ENCODE data around the gene DTWD1. TPM values are rescaled to one million over a fixed set of nuclear protein-coding genes. Genes with fewer than 3 reads are reported as not detected.
A peak's percentile ranks its signal among the peaks of the same experiment; 100 is the strongest.

Gene DTWD1
- total and polyA plus RNA-seq, 9 of the 15 experiments (the other 6 are each of a cell fraction or from before 2014, with no cell fraction given): 23.1 to 76.4 (median 36.5) TPM

DNA sequence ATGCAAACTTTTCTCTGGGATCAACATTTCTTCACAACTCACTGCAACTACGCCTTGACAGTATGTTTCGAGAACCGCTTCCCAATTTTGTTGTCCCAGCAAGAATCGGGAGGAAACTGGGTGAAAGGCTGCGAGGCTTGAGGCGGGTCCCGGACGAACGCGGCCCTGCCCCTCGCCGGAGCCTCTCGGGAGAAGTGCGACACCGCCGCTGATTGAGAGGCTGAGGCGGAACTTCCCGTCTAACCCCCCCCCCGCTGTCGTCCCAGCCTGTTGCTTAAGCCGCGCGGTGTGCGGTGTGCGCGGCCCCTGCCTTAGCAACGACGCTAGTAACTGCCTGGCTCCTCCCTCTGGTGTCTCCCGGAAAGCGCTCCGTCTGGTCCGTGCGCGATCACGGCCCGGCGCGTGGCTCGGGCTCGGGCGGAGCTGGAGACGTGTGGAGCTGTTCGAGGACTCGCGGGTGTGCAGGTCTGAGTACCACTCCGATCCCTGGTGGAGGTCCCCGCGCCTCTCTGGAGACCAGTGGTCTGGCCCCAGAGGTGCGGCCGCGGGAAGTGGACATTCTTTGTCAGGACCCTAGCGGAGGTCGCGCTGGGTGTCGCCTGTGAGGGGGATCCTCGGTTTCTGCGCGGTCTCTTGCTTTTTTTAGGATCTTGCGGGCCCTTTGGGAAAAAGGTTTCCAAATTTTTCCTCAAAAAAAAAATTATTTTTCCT, at the start of gene DTWD1, which contains the start of gene FAM227B (continued):
- TF ChIP-seq, protein P1, sequence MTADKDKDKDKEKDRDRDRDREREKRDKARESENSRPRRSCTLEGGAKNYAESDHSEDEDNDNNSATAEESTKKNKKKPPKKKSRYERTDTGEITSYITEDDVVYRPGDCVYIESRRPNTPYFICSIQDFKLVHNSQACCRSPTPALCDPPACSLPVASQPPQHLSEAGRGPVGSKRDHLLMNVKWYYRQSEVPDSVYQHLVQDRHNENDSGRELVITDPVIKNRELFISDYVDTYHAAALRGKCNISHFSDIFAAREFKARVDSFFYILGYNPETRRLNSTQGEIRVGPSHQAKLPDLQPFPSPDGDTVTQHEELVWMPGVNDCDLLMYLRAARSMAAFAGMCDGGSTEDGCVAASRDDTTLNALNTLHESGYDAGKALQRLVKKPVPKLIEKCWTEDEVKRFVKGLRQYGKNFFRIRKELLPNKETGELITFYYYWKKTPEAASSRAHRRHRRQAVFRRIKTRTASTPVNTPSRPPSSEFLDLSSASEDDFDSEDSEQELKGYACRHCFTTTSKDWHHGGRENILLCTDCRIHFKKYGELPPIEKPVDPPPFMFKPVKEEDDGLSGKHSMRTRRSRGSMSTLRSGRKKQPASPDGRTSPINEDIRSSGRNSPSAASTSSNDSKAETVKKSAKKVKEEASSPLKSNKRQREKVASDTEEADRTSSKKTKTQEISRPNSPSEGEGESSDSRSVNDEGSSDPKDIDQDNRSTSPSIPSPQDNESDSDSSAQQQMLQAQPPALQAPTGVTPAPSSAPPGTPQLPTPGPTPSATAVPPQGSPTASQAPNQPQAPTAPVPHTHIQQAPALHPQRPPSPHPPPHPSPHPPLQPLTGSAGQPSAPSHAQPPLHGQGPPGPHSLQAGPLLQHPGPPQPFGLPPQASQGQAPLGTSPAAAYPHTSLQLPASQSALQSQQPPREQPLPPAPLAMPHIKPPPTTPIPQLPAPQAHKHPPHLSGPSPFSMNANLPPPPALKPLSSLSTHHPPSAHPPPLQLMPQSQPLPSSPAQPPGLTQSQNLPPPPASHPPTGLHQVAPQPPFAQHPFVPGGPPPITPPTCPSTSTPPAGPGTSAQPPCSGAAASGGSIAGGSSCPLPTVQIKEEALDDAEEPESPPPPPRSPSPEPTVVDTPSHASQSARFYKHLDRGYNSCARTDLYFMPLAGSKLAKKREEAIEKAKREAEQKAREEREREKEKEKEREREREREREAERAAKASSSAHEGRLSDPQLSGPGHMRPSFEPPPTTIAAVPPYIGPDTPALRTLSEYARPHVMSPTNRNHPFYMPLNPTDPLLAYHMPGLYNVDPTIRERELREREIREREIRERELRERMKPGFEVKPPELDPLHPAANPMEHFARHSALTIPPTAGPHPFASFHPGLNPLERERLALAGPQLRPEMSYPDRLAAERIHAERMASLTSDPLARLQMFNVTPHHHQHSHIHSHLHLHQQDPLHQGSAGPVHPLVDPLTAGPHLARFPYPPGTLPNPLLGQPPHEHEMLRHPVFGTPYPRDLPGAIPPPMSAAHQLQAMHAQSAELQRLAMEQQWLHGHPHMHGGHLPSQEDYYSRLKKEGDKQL (CRISPR knock-in tag; IDR thresholded peaks at IDR 0.05; ENCODE audit: borderline replicate concordance): no peak
- TF ChIP-seq ZNF408 (CRISPR knock-in tag; IDR thresholded peaks at IDR 0.05; ENCODE audit: low read depth): no peak
- TF ChIP-seq NFRKB (IDR thresholded peaks at IDR 0.05; ENCODE audit: low read depth): no peak; the same call in 1 of the 2 replicates
- TF ChIP-seq, protein P2, sequence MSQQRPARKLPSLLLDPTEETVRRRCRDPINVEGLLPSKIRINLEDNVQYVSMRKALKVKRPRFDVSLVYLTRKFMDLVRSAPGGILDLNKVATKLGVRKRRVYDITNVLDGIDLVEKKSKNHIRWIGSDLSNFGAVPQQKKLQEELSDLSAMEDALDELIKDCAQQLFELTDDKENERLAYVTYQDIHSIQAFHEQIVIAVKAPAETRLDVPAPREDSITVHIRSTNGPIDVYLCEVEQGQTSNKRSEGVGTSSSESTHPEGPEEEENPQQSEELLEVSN (IDR thresholded peaks at IDR 0.05; ENCODE audit: borderline replicate concordance in 1 of 2, extremely low read depth in 1 of 2, insufficient read depth in 1 of 2, insufficient read length in 1 of 2, low read depth in 1 of 2, low read length in 1 of 2, poor library complexity in 1 of 2, severe bottlenecking in 1 of 2): peak; percentile 95 to 96
- TF ChIP-seq ZZZ3 (IDR thresholded peaks at IDR 0.05): no peak
- TF ChIP-seq TFAM (CRISPR knock-in tag; conservative IDR thresholded peaks at IDR 0.05): no peak
- peak; percentile 76 to 85; a peak in 3 of 4 replicates for TF ChIP-seq SIN3A (IDR thresholded peaks at IDR 0.05; ENCODE audit: borderline replicate concordance in 2 of 2, control insufficient read depth in 1 of 2, low read depth in 2 of 2, low read length in 2 of 2)
- TF ChIP-seq MTA2 (IDR thresholded peaks at IDR 0.05; ENCODE audit: low read depth): no peak; the same call in 1 of the 2 replicates
- TF ChIP-seq, protein P3, sequence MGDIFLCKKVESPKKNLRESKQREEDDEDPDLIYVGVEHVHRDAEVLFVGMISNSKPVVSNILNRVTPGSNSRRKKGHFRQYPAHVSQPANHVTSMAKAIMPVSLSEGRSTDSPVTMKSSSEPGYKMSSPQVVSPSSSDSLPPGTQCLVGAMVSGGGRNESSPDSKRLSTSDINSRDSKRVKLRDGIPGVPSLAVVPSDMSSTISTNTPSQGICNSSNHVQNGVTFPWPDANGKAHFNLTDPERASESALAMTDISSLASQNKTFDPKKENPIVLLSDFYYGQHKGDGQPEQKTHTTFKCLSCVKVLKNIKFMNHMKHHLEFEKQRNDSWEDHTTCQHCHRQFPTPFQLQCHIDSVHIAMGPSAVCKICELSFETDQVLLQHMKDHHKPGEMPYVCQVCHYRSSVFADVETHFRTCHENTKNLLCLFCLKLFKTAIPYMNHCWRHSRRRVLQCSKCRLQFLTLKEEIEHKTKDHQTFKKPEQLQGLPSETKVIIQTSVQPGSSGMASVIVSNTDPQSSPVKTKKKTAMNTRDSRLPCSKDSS (IDR thresholded peaks at IDR 0.05; ENCODE audit: low read depth, partially characterized antibody): no peak
- peak; percentile 54; the same call in 1 of the 2 replicates for TF ChIP-seq ZC3H11A (IDR thresholded peaks at IDR 0.05; ENCODE audit: low read depth, low read length)
- peak; percentile 62; the same call in 1 of the 2 replicates for TF ChIP-seq ZBTB7A (IDR thresholded peaks at IDR 0.05; ENCODE audit: borderline replicate concordance, control insufficient read depth, low read depth, low read length)
- no peak for TF ChIP-seq RUNX1 (IDR thresholded peaks at IDR 0.05; ENCODE audit: low read depth)
- no peak for TF ChIP-seq ZNF146 (CRISPR knock-in tag; IDR thresholded peaks at IDR 0.05; ENCODE audit: unreplicated experiment)
